Gastroesophageal sphincter (tissue), 2 donors: Measurements from ENCODE around the gene STAT5B.

ENCODE experiments used
- EP300 ChIP-seq: sonication (generic); formaldehyde crosslinking; IDR thresholded peaks from one replicate; pipeline ENCODE4 v1.6.1; 2017; ENCODE audit warnings: antibody characterized with exemption, mild to moderate bottlenecking
- POLR2A ChIP-seq, 2 donors: fragments of 450-650 bp; IDR thresholded peaks; one replicate each; pipeline ENCODE4 v1.6.1; 2017; ENCODE audit warnings: antibody characterized with exemption in 2 of 2, mild to moderate bottlenecking in 2 of 2, moderate library complexity in 1 of 2

DNA sequence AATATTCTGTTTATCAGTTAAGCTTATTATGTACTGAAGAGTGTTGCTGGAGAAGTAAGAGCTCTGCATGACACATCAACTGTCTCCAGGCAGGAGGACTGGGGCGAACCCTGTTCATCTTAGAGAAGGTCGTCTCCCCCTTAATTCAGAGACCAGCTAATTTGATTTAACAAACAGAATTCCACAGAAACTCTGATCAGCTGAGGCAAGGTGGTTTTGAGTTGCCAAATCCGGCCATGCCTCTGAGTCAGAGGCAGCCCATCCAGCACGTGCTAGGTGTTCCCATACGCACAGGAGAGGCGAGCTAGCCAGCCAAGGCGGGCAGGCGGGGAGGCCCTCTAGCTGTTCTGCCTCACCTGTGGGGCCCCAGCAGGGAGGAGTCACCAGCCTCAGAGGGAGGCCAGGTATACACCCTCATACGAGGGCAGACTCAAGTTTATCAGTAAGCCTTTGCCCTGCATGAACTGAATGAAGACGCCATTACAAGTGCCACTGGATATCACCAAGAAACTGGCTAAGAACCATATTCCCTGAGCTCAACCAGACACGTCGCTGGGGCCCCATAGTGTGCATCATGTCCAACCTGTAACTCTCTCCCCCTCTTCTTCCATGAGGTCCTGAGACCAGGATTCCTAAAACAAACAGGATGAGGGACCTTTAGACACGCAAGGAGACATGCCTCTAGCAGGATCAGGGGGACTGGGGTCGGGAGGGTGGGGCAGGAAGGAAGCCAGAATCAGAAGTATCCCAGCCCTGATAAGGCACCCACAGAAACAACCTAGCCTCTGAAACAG is 37.8 kb upstream of the STAT5B start:
- TF ChIP-seq POLR2A (IDR thresholded peaks at IDR 0.05) (peak in 1 of 2 donors; percentile 6), EP300 (no peak)
